RWPE1 (cell line): ENCODE results near the gene TOLLIP.
"Not testable (repeated sequence)": the region's sequence is repeated elsewhere in the genome, so short reads cannot be mapped to it uniquely, and the experiment has no call there.

ENCODE experiments used
- CTCF ChIA-PET: fragments of 350-600 bp; sonication (Branson Sonifier 250); formaldehyde crosslinking; extraction: SDS; loops from one replicate; lab custom pipeline; 2021; lab: Yijun Ruan, JAX
- POLR2A ChIA-PET: fragments of 400-600 bp; formaldehyde crosslinking; extraction: SDS; loops from one replicate; lab custom pipeline; 2020; ENCODE audit warnings: antibody characterized with exemption; ENCODE audit not compliant: low non-redundant PET; lab: Yijun Ruan, JAX
- DNase-seq: peaks from one replicate; pipeline ENCODE4 v3.0.0; 2012; ENCODE audit warnings: low spot score
- H3K27ac ChIP-seq: fragments of 450-650 bp; 2 replicates; pipeline ENCODE4 v1.5.1; 2017
- CTCF ChIP-seq: fragments of 450-650 bp; conservative IDR thresholded peaks from 2 replicates; pipeline ENCODE4 v1.5.1; 2017; ENCODE audit warnings: low read depth, mild to moderate bottlenecking

The TOLLIP gene

GRCh38 chr11:1264444-1264843, 45.0 kb downstream of the TOLLIP start:
- H3K27ac ChIP-seq, CTCF ChIA-PET, POLR2A ChIA-PET: not testable (repeated sequence)

GRCh38 chr11:1263010-1263409, 46.4 kb downstream of the TOLLIP start:
- ChIA-PET POLR2A (interaction anchor here (0.7 kb wide), 1 partner anchor 9 kb away, joined by 3 read pairs; no protein-coding TSS in a partner anchor), CTCF (no interaction called here)
- no peak for TF ChIP-seq CTCF
- peak; percentile 6 for DNase-seq
- peak overlapping the region; percentile 86 for H3K27ac ChIP-seq

More at GRCh38 chr11:1264444-1264843, 45.0 kb downstream of the TOLLIP start:
- peak; percentile 47 for DNase-seq
- peak; percentile 53 for TF ChIP-seq CTCF

- CTCF ChIA-PET, result interaction anchor here (0.5 kb wide), 1 partner anchor 227 kb away, joined by 3 read pairs; no protein-coding TSS in a partner anchor
- POLR2A ChIA-PET, result interaction anchor here (0.6 to 0.9 kb wide), 4 partner anchors 9 to 660 kb away, joined by 3 read pairs; partner anchors contain the start of gene TOLLIP
Observed at GRCh38 chr11:1262172-1263006, 47.0 kb downstream of the TOLLIP start.

GRCh38 chr11:1261241-1262071, 48.0 kb downstream of the TOLLIP start:
- H3K27ac ChIP-seq, result peak overlapping the region; percentile 86
- ChIA-PET CTCF (interaction anchor here (0.5 kb wide), 1 partner anchor 228 kb away, joined by 3 read pairs; no protein-coding TSS in a partner anchor), POLR2A (interaction anchor here (0.9 kb wide), 1 partner anchor 48 kb away, joined by 3 read pairs; the partner anchor contains the start of gene TOLLIP)
- no peak for TF ChIP-seq CTCF
- no peak for DNase-seq

More at GRCh38 chr11:1262172-1263006, 47.0 kb downstream of the TOLLIP start:
- H3K27ac ChIP-seq, result peak overlapping the region; percentile 86
- TF ChIP-seq CTCF, result no peak
- DNase-seq, result peak; percentile 88

GRCh38 chr11:1260620-1261019, 48.8 kb downstream of the TOLLIP start:
- H3K27ac ChIP-seq, result peak overlapping the region; percentile 21; the same call in 1 of the 2 replicates
- no peak for DNase-seq
- TF ChIP-seq CTCF, result no peak
- ChIA-PET CTCF (no interaction called here), POLR2A (no interaction called here)

- DNase-seq, result peak; percentile 77
- POLR2A ChIA-PET, result no interaction called here
- CTCF ChIA-PET, result interaction anchor here (0.6 kb wide), 1 partner anchor 57 kb away, joined by 3 read pairs; no protein-coding TSS in a partner anchor
- peak overlapping the region; percentile 21; the same call in 1 of the 2 replicates for H3K27ac ChIP-seq
- TF ChIP-seq CTCF, result no peak
Observed at GRCh38 chr11:1260023-1260501, 49.4 kb downstream of the TOLLIP start.
